T-helper 2 cell (primary cell): ENCODE measurements around the gene DSCAML1.

ENCODE experiments used
- DNase-seq, 5 experiments: peaks; one replicate each; pipeline versions ENCODE4 v3.0.0 to v3.0.0-alpha.2; 2012 to 2022

Gene DSCAML1

GRCh38 chr11:117394221-117394925 lies 402.6 kb downstream of the DSCAML1 start:
- DNase-seq, result no peak

- no peak for DNase-seq
Observed at GRCh38 chr11:117392979-117393378, 404.0 kb downstream of the DSCAML1 start.

- DNase-seq, result no peak
Observed at GRCh38 chr11:117392001-117392690, 404.9 kb downstream of the DSCAML1 start.

GRCh38 chr11:117391181-117391580 lies 405.8 kb downstream of the DSCAML1 start:
- DNase-seq, result no peak

- DNase-seq, result no peak
Observed at GRCh38 chr11:117390743-117391142, 406.3 kb downstream of the DSCAML1 start.

GRCh38 chr11:117387992-117388755 lies 408.8 kb downstream of the DSCAML1 start:
- no peak for DNase-seq

- no peak for DNase-seq
Observed at GRCh38 chr11:117385906-117386305, 411.1 kb downstream of the DSCAML1 start.

GRCh38 chr11:117385471-117385870 lies 411.5 kb downstream of the DSCAML1 start:
- DNase-seq, result no peak

GRCh38 chr11:117384045-117384444 lies 413.0 kb downstream of the DSCAML1 start:
- no peak for DNase-seq

GRCh38 chr11:117382746-117383145 lies 414.3 kb downstream of the DSCAML1 start:
- no peak for DNase-seq

GRCh38 chr11:117381481-117382387 lies 415.3 kb downstream of the DSCAML1 start:
- DNase-seq, result no peak

GRCh38 chr11:117380676-117381075 lies 416.3 kb downstream of the DSCAML1 start:
- DNase-seq, result no peak

- no peak for DNase-seq
Observed at GRCh38 chr11:117378976-117379865, 417.8 kb downstream of the DSCAML1 start.
